Stimulated activated CD4-positive, alpha-beta T cell treated with anti-CD3 and anti-CD28 coated beads, Interleukin-15, amount 100 ng/mL, for 1 hour (primary cell): ENCODE measurements around the gene RCSD1.
A peak's percentile ranks its signal among the peaks of the same experiment; 100 is the strongest.

Experiments used
- DNase-seq, 2 donors: peaks; one replicate each; pipeline ENCODE4 v3.0.0-alpha.2; 2020; ENCODE audit warnings: low read depth in 1 of 2, low spot score in 1 of 2

RCSD1 gene

DNA sequence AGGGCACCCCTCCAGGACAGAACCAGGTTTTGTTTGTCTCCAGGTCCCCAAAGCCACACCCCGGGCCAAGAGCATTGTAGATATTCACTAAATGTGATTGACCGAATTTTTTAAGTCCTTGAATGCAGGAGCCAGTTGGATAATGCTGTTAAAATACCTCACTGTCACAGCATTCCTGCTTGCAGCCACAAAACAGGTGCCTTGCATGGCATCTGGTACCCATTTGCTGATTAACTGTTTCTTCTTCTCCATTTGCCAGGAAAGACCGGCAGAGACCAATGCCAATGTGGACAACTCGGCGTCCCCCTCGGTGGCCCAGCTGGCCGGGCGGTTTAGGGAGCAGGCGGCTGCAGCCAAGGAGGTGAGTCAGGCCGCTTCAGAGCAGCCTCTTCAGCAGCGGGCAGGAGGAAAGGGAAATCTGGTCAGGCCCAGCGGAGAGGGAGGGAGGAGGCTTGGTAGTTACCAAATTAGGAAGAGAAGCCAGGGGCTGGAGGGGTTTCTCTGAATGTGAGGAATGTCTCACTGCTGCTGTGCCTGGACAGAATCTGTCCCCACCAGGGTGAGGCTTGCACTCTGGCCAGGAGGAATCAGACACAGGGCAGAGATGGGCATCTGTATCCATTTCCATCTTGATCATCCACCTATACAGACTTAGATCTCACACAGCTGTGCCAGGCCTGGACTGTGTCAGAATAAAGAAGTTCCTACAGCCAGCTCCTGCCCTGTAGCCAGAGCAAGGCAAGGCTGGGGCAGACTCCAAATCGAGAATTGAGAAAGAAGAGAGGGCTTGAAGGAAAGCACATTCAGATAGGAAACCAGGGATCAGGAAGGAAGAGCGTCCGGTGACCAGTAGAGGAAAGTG lies 53.8 kb downstream of the RCSD1 start:
- DNase-seq = no peak

- DNase-seq = no peak
Measured at GRCh38 chr1:167685844-167686243, 55.8 kb downstream of the RCSD1 start.

DNA sequence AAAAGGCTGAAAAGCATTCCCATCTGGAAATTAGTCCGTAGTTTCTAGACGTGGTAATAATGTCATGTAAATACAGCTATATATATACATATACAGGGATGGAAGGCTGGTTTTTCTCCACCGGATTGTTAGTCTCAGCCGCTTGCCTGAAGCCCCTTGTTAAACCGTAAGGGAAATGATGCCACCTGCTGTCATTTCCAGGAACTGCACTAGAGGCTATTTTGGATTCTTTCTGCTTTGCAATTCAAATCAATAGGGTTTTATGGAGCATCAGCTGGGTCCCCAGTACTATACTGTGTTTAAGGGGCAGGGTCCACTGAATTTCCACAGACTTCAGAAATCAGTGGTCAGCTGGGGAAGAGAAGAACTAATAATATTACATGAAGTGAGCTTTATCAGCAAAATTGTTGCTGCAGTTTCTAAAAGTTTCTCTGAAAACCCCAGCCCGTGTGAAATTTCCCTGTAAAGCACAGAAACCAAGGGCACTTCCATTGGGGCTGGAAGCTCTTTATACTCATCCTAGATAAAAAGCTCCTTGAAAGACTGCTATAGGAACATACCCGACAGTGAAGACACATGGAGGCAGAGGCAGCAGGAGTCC lies 58.0 kb downstream of the RCSD1 start:
- DNase-seq = peak; percentile 32 to 47

- DNase-seq = no peak
Measured at GRCh38 chr1:167689567-167689920, 59.5 kb downstream of the RCSD1 start.

- no peak for DNase-seq
Measured at GRCh38 chr1:167690053-167690452, 60.0 kb downstream of the RCSD1 start.

DNA sequence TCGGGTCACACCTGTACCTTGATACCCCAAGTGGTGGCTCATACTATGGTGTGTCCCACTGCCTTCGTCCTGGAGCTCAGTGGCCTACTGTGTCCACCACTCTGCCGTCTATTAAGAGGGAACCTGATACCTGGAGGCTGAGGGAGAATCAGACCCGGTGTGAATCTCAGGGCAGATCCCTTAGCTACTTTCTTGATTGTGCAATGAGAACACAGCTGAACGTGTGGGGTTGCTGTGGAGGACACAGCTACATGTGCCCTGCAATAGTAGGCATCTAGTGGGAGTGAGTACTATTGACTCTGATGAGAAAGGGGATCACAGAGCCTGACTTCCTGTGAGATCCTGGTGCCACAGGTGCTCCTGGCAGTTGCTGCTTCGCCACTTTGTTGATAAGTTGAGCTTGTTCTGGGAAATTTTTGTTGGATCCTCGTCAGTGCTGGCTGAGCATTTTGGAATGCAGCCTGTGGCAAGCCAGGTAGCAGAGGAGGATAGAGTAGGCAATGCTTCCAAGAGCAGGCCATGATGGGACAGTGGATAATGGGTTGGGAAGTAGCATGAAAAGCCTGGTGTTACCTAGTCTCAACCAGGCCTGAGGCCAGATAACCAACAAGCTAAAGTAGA lies 63.5 kb downstream of the RCSD1 start:
- DNase-seq = no peak

DNA sequence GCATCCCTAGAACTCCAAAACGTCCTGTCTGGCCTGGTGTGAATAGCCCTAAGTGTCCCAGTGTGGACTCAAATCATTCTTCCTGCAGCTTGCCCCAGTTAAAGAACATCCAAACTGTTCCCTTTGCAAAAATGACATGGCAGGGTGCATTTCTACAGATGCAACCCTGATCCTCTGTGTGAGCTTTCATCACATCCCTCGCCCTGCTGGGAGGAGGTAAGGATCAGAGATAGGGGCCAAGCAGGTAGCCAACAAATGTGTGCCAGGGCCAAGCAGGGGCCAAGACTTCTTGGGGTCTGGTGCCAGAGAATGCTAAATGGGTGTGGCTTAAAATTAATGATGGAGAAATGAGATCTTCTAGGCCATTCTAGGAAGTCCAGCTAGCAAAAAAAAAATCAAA lies 64.7 kb downstream of the RCSD1 start:
- DNase-seq = no peak

DNA sequence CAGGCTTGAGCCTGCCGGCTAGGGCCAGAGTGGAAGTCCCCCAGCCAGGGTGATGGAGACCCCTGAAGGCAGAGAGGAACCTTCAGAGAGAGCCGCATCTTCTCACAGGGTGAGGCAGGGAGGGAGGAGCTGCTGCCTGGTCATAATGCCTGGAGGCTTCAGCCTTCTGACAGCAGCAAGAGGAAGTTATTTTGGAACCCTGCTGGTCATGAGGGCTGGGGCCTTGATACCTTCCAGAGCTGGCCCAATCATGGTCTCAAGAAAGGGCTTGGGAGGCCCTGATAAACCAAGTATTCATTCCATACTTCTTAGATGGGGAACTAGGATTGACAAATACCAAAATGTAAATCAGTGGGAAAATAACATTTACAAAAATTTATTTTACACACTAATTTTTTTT lies 65.1 kb downstream of the RCSD1 start:
- DNase-seq = no peak

GRCh38 chr1:167695756-167696561 lies 65.9 kb downstream of the RCSD1 start:
- DNase-seq = no peak

DNA sequence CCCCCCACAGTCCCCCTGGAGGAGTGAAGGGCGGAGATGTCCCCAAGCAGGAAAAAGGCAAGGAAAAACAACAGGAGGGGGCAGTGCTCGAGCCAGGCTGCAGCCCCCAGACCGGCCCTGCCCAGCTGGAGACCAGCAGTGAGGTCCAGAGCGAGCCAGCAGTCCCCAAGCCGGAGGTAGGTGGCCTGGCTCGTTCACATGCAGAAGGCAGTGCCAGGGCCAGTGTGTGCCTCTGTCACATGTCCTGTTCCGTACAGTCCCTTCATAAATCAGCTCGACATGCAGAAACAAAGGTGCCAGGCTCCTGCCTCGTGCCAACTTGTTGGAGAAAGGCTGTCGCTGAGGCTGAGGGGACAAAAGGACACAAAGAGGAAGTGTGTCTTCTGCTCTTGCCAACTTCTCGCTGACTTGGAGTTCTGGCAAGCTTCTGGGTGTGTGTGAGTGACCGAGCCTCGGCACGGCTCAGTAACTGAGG lies 67.7 kb downstream of the RCSD1 start:
- DNase-seq = no peak

DNA sequence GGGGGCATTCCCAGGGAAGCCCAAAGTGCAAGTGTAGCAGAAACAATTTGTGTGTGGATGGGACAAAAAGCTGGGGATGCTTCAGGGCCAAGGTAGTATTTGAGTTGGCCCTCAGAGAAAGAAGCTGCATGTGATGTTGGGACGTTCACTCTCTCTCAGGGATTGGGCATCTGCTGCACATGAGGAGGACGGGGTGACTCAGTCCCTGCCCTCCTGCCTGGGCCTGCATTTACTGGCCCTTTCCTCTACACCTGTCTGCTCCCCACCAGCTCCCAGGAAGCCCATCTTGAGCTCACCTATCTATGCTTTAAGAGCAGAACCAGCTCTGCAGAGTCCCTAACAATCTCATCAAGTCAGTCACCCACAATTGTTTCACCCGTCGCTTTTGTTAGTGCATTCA lies 68.3 kb downstream of the RCSD1 start:
- DNase-seq = no peak

DNA sequence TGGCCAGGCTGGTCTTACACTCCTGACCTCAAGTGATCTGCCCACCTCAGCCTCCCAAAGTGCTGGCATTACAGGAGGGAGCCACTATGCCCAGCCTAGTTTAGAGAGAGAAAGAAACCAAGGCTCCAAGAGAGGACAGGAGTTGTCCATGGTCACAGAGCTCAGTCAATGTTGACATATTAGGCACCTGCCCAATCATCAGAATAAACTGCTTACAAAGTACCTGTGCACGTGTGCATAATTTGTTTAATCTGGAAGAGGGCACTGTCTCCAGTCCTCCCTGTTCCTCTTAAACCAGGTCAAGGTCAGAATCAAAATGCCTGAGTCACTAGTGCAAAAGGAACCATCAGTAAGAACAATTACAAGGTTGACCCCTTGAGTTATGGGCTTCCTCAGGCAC lies 71.5 kb downstream of the RCSD1 start:
- no peak for DNase-seq

DNA sequence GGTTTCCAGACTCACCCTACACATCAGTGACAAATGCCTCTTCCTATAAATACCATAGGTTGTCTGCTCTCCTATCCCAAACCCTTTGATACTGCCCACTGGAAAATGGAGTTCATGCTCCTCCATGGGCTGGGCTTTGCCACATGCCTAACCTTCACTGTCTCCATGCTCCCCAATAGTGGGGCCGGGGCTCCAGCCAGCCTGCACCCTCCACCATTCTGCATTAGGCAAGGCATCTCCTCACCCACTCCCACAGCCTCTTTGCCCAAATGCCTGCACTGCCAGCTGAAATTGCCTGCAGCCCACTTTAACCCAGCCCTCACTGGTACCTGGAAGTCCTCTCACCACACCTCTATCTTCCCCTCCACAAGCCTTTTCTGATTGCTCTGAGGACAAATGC lies 73.5 kb downstream of the RCSD1 start:
- DNase-seq = no peak

DNA sequence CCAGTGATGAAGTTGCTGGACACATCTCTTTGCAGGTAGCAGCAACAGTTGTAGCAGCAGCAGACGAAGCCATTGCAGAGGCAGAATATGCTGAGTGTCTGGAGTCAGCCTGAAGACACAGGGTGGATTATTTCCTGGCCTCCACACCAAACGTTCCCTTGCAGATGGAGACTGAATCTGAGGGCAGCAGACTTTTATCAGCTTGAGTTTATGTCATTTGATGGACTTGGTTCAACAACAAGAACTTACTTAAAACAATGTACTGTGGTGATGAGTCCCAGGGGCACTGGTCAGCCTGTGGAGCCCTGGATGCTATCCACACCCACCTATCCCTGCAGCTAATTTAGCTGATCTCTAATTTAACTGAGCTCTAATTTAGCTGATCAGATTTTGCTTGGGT lies 74.7 kb downstream of the RCSD1 start:
- no peak for DNase-seq

DNA sequence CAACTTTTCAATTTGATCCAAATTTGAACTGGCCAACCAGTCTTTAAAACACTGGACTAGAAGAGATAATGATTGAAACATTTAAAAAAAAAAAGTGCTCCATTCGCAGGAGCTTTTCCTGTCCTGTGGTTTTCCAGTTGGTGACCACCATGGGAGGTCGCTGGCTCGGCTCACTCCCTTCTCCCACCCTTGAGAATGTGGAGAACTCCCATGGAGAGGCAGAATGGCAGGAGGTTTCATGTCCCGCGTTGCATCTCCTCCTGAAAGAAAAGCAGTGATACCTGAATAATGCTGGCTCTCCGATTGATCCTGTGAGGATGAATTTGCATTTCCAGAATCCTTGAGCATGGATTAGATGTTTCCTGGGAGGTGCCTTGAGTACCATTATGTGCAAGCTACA lies 75.2 kb downstream of the RCSD1 start:
- no peak for DNase-seq

DNA sequence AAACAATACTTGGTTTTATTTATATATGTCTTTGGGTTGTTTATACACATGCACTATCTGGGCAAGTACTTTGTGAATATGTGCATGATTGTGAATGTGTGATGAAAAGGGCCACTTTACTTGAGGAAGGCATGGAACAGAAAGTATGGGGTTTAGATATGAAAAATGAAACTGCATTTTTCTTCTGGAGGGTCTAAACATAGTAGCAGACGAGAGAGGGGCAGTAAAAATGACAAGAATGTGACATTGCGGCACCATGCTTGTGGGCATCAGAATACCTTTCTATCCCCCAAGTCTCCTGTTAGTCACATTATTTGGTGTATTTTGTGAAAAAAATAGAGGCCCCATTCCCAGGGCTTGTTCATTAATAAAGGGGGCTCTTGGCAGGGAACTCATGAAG lies 76.3 kb downstream of the RCSD1 start:
- no peak for DNase-seq

GRCh38 chr1:167706931-167707877 lies 77.2 kb downstream of the RCSD1 start:
- DNase-seq = no peak

DNA sequence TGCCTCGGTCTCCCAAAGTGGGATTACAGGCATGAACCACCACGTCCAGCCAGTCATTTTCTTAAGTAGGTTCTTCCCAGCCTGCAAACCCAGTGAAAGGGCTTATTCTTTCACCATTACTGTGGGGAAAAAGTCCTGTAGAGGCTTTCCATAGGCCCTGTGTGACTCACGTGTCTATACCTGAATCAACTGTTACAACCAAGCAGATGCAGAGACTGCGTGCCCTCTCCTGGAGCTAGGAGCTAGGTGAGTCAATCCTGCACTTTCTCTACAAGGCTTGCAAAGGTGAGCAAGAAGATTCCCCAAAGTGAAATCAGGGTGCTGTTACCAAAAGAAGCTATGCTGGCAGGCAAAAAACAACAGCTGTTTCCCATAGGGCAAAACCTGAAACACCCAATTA lies 77.9 kb downstream of the RCSD1 start:
- no peak for DNase-seq

- DNase-seq = no peak
Measured at GRCh38 chr1:167708940-167709389, 78.9 kb downstream of the RCSD1 start.

DNA sequence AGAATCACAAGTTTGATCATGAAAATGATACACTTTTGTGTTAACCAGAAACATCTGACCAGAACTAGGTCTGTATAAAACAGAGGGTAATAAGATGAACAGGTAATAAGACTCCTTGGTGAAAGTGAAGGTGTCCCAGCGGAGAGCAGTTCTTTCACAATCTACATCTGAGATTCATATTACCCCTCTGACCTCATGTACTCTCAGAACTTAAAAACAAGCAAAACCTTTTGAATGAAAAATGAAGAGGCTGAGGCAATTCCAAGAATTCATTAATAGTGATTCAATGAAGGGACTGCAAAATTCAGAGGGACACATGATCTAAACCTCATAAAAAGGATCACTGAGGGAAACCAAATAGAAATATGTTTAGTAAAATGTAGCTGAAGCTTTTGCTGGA lies 80.8 kb downstream of the RCSD1 start:
- DNase-seq = no peak
